ENCODE measurements around the gene KCNE1.

DNA sequence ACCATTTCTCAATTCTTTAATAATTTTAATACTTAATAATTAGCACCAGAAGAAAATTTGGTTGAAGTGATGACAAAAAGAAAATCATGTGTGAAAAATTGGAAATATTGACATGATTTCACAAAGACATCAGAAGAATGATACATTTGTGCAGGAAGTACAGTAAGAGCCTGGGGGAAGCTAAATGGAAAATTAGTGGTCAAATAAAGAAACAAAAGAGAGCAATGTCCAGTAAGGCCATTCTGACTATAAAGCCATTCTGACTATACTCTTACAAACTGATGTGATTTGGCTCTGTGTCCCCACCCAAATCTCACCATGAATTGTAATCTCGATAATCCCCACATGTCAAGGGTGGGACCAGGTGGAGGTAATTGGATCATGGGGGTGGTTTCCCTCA lies 48.6 kb upstream of the KCNE1 start:
- TF ChIP-seq POLR2AphosphoS5 (IDR thresholded peaks at IDR 0.05; ENCODE audit: borderline replicate concordance, low read depth, low read length) (no peak), EZH2 (IDR thresholded peaks at IDR 0.05) (no peak)

All from SK-N-MC (cell line).